ENCODE results near the gene DPH2. TPM values are rescaled to one million over a fixed set of nuclear protein-coding genes. Genes with fewer than 3 reads are reported as not detected.

DPH2 gene
- total RNA-seq, 1 donor from 2014 or later, result 24.3 TPM

GRCh38 chr1:44008259-44008658, 38.4 kb downstream of the DPH2 start:
- DNase-seq, result no peak

GRCh38 chr1:44010935-44011471, 41.2 kb downstream of the DPH2 start:
- DNase-seq, result no peak

DNA sequence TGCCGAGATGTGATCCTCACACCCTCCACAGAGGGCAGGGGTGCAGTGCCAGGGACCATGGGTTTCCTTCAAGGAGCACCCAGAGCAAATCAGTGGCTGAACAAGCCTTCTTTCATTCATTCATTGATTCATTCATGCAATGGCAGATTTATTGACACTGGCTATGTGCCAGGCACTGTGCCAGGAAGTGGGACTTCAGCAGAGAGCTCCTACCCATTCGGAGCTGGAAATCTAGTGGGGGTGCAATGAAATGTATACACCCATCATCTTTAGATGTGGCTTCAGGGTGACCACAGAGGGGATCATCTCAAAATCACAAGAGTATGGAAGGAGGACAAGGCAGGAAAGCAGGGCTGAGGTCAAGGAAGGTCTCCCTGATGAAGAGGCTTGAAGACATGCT, 42.6 kb downstream of the DPH2 start:
- DNase-seq, result no peak

- no peak for DNase-seq
These were observed 43.3 kb downstream of the DPH2 start for GRCh38 chr1:44012941-44013609.

DNA sequence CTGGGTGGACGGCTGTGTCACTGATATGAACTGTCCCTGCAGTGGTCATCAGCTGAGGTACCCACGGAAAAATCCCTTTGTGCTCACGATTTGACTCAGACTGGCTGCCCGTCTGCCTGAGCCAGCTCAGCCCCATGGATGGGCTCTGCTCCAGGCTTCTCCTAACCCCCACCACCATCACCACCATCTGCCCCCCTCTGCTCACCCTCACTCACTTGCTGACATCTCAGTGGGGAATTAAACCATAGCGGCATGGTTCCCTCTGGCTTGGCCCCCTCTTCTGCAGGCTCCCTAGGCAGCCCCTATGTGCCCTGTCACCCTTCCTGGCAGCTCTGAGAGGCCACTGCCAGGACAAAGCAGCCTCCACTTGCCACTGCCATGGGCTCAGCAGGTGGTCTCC, 44.1 kb downstream of the DPH2 start:
- no peak for DNase-seq

DNA sequence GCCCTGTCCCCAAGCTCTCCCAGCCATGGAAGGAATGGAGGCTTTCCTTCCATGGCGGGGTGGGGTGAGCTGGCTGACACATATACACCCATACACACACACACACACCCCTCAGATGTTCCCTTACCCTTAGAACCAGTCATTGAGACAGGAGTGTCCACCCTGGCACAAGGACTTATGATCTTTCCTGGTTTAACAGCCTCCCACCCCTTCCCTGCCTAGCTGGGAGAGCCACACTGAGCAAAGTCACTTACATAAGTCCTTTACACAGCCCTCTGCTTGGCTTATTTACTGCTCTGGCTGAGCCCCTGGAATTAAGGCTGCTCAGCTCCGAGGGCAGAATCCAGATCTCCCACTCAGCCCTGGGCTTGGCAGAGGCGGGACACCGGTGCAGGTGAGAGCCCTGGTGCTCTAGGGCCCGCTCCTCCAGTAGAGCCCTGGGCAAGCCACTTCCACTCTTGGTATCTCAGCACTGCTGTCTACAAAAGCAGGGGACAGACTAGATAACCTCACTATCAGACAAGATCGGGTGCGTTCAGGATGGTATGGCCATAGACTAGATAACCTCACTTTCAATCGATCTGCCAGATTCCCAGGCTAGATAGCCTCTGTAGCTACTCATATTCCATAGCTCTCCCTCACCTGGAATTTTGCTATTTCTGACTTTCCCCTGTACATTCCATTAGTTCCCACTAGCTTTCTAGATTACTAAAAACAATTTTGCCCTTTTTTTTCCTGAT, 44.7 kb downstream of the DPH2 start:
- no peak for DNase-seq

GRCh38 chr1:44015206-44015605, 45.4 kb downstream of the DPH2 start:
- no peak for DNase-seq

DNA sequence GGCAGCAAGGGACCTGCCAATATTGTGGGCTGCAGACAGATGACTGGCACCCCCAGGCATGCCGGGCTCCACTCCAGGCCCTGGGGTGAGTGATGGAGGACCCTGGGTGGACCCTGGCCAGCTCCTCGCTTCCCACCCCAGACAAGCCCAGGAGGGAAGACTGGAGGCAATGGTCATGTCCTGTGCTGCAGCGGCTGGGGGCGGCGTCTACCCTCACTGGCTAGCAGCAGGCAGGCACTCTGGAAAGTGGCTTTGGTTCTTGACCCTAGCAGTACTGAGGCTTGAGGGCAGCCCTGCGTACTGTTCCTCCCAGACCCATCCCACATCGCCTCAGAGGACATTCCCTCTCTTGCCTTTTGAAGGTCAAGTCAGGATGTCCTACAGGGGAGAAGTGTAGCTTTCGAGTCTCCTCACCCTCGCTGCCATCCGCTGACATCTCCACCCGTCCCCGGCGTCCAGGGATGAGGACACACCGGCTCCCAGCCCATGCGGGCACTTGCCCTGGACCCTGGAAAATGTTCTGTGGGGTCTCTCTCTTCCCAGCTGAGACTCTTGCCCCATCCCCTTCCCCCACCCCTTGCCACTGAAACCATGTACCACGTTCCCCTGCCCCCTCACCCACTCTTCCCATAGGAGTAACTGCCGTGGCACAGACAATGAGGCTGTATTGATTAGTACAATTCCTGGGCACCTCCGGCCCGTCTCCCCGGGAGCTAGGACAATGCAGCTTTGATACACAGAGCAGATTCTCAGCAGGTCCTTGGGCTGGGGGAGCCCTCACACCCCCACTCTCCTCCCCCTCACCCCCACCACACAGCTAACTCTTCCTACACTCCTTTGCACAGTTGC, 46.5 kb downstream of the DPH2 start:
- DNase-seq, result no peak

GRCh38 chr1:44016890-44017400, 47.1 kb downstream of the DPH2 start:
- no peak for DNase-seq

GRCh38 chr1:44019466-44019948, 49.7 kb downstream of the DPH2 start:
- no peak for DNase-seq

DNA sequence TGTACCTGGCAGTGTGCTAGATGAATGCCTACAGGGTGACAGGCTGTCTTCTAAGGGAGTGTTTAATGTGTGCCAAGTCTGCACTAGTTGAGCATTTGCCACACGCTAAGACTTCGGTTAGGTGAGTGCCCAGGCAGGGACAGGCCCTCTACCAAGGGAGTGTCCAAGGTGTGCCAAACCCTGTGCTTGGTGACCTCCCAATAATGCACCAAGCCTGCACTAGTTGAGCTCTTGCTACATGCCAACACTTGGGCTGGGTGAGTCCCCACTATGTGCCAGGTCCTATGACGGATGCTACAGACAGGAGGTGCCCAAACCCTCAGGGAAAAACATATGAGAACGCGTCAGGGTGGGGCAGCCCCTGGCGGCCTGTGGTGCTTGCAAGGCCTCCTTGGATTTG, 50.7 kb downstream of the DPH2 start:
- DNase-seq, result no peak

DNA sequence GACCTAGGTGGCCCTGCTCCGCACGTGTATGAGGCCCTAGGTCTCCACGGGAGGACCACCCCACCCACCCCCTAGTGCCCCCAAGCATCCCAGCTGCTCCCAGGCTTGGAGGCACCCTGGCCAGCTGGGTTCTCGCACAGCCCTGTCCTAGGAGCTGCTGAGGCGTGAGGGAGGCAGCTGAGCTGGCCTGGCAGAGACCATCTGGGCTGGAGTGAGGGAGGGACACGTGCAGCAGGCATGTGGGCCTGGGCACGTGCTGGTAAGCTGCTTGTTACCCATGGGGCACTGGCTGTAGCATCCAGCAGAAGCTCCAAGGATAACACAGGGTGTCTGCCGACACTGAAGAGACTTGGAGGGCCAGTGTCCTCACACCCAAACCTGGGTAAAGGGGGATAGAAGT, 51.3 kb downstream of the DPH2 start:
- no peak for DNase-seq

DNA sequence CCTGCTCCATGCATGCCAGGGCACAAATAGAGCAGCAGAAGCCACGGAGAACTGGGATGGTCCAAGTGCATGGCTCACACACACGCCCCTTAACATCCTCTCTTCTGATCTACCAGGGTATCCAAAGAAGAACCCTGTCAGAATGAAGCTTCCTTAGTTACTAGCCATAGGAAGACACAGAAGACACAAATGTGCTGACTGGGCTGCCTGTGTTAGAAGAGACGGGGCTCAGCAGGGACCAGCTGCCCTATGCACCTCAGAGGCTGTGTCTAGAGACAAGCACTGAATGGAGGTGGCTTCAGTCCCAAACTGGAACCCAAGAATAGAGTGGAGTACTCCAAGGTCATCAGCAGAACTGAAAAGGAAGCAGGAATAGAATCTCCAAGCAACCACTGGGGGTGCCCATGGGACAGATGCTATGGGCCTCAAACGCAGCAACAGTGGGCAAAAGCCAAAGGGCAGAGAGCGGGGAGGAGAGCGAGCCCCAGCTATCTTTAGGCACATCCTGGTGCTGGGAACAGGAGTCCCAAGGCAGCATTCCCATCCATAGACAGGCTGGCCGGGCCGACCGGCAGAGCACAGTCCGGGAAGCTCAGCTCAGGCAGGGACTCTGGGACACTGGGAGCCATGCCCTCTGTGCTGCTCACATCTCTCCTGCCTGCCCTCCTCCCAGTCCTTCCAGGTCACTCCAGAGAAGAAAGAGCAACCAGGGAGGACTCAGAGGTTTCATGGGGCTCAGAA, 51.9 kb downstream of the DPH2 start:
- no peak for DNase-seq

Other genes with a start within 250 kb of the DPH2 start
- gene ARTN, start 36.2 kb upstream of the DPH2 start, total RNA-seq, result not detected in 2 replicates
- 14.8 and 17.3 TPM in 2 replicates for gene IPO13, start 23.1 kb upstream of the DPH2 start, total RNA-seq
- 64.6 and 99.2 TPM in 2 replicates for gene ATP6V0B, start 5.0 kb downstream of the DPH2 start, total RNA-seq
- 50.2 and 64.4 TPM in 2 replicates for gene B4GALT2, start 9.2 kb downstream of the DPH2 start, total RNA-seq
- 1.7 and 2.2 TPM in 2 replicates for gene CCDC24, start 21.6 kb downstream of the DPH2 start, total RNA-seq
- 0.23 TPM in 1 of 2 replicates, not detected in the other for gene SLC6A9, start 61.5 kb downstream of the DPH2 start, total RNA-seq
- gene KLF17, start 148.8 kb downstream of the DPH2 start, total RNA-seq, result not detected in 2 replicates
- gene KLF18, start 171.6 kb downstream of the DPH2 start, total RNA-seq, result not detected in 2 replicates
- gene DMAP1, start 243.5 kb downstream of the DPH2 start, total RNA-seq, result 13.0 and 16.5 TPM in 2 replicates

Data from dermis blood vessel endothelial cell (primary cell).